ENCODE data around the gene DHRS7B.

DNA sequence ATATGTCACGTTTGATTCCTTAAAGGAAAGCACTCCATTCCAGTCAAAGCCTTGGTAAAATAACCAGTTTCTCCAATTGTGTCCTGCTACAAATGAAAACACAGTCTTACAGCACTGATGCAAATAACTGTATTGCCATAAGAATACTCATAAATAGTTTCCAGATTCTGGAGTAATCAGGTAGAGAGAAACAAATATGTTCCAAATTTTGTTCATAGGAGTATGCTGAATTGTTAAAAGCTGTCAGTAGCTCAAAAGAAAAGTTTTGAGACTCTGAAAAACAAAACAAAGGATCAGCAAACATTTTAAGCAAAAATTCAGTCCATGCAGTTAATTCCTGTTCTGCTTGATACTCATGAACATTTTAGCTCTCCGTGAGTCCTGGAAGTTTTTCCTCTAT is 7.8 kb downstream of the DHRS7B start:
- TF ChIP-seq POLR2AphosphoS5 (IDR thresholded peaks at IDR 0.05; ENCODE audit: low read depth, low read length), result no peak
- TF ChIP-seq TAF1 (IDR thresholded peaks at IDR 0.05; ENCODE audit: borderline replicate concordance, insufficient read depth, low read length), result no peak
- no peak for TF ChIP-seq FOXP2 (optimal IDR thresholded peaks at IDR 0.05; ENCODE audit: borderline replicate concordance, extremely low read depth, extremely low read length, insufficient read depth)
- TF ChIP-seq, protein P1, sequence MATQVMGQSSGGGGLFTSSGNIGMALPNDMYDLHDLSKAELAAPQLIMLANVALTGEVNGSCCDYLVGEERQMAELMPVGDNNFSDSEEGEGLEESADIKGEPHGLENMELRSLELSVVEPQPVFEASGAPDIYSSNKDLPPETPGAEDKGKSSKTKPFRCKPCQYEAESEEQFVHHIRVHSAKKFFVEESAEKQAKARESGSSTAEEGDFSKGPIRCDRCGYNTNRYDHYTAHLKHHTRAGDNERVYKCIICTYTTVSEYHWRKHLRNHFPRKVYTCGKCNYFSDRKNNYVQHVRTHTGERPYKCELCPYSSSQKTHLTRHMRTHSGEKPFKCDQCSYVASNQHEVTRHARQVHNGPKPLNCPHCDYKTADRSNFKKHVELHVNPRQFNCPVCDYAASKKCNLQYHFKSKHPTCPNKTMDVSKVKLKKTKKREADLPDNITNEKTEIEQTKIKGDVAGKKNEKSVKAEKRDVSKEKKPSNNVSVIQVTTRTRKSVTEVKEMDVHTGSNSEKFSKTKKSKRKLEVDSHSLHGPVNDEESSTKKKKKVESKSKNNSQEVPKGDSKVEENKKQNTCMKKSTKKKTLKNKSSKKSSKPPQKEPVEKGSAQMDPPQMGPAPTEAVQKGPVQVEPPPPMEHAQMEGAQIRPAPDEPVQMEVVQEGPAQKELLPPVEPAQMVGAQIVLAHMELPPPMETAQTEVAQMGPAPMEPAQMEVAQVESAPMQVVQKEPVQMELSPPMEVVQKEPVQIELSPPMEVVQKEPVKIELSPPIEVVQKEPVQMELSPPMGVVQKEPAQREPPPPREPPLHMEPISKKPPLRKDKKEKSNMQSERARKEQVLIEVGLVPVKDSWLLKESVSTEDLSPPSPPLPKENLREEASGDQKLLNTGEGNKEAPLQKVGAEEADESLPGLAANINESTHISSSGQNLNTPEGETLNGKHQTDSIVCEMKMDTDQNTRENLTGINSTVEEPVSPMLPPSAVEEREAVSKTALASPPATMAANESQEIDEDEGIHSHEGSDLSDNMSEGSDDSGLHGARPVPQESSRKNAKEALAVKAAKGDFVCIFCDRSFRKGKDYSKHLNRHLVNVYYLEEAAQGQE (IDR thresholded peaks at IDR 0.05; ENCODE audit: insufficient read depth in 1 of 2, low read depth in 2 of 2, low read length in 2 of 2), result no peak
- TF ChIP-seq SIN3A (IDR thresholded peaks at IDR 0.05; ENCODE audit: borderline replicate concordance, insufficient read depth, low read length), result no peak
